OCI-LY7 (cell line): ENCODE results near the gene PFKFB3.

Experiments used
- EZH2phosphoT487 ChIP-seq: fragments of 200-600 bp; sonication (generic); IDR thresholded peaks from 2 replicates; pipeline ENCODE4 v1.6.1; 2018; ENCODE audit warnings: low read depth, borderline replicate concordance, mild to moderate bottlenecking, mixed run types, antibody characterized with exemption, low read length, moderate library complexity, mixed read lengths
- TF ChIP-seq, protein P1 (sequence below): fragments of 200-600 bp; sonication (generic); conservative IDR thresholded peaks from 2 replicates; pipeline ENCODE4 v1.5.1; 2014; ENCODE audit warnings: mild to moderate bottlenecking, antibody characterized with exemption, low read length, moderate library complexity, mixed read lengths

DNA sequence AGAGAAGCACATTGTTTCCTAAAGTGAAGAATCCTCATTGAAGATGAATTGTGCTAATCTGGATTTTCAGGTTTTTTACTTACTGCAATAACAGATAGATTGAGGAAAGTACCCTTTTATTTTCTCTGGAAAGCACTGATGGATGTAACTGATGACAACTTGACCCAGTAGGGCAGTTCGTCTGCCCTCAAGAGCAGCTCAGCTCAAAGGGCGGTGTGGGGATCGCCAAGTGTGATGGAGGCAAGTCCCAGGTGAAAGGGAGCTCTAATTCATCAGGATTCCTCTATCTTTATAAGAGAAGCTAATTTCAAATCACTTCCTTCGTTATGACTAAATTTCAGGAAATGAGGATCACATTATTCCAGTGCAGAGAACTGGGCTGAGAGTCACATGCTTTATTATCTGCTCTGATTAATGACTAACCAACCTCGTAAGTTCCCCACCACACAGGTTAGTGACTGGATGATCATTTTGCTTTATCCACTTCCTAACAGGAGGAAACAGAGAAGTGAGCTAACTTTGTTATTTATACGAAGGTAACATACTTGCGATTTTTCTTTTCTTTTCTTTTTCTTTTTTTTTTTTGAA lies 98.8 kb downstream of the PFKFB3 start:
- TF ChIP-seq, protein P1, sequence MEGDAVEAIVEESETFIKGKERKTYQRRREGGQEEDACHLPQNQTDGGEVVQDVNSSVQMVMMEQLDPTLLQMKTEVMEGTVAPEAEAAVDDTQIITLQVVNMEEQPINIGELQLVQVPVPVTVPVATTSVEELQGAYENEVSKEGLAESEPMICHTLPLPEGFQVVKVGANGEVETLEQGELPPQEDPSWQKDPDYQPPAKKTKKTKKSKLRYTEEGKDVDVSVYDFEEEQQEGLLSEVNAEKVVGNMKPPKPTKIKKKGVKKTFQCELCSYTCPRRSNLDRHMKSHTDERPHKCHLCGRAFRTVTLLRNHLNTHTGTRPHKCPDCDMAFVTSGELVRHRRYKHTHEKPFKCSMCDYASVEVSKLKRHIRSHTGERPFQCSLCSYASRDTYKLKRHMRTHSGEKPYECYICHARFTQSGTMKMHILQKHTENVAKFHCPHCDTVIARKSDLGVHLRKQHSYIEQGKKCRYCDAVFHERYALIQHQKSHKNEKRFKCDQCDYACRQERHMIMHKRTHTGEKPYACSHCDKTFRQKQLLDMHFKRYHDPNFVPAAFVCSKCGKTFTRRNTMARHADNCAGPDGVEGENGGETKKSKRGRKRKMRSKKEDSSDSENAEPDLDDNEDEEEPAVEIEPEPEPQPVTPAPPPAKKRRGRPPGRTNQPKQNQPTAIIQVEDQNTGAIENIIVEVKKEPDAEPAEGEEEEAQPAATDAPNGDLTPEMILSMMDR, result no peak
- no peak for TF ChIP-seq EZH2phosphoT487
